ENCODE data around the gene TNS3.

Gene TNS3

GRCh38 chr7:47601881-47602249 is 20.0 kb upstream of the TNS3 start:
- Histone ChIP-seq H3K4me3 (IDR thresholded peaks at IDR 0.05; ENCODE audit: insufficient read depth, low read depth, low read length) (no peak overlapping the region), H3K36me3 (ENCODE audit: insufficient read depth) (no peaks in the 10 kb centered on the region), H4K20me1 (ENCODE audit: insufficient read depth) (no peaks in the 10 kb centered on the region), H3K4me1 (ENCODE audit: low read depth, poor library complexity, severe bottlenecking) (no peaks in the 10 kb centered on the region), H3K27ac (no peak overlapping the region), H3K27me3 (ENCODE audit: insufficient read depth, low read depth) (no peaks in the 10 kb centered on the region), H3K4me2 (no peak overlapping the region), H3K9ac (no peak overlapping the region), H3K79me2 (ENCODE audit: insufficient read depth, low read depth) (no peaks in the 10 kb centered on the region), H2AFZ (ENCODE audit: low read depth) (no peak overlapping the region)
- TF ChIP-seq CTCF (conservative IDR thresholded peaks at IDR 0.05; ENCODE audit: low read depth, low read length): no peak

DNA sequence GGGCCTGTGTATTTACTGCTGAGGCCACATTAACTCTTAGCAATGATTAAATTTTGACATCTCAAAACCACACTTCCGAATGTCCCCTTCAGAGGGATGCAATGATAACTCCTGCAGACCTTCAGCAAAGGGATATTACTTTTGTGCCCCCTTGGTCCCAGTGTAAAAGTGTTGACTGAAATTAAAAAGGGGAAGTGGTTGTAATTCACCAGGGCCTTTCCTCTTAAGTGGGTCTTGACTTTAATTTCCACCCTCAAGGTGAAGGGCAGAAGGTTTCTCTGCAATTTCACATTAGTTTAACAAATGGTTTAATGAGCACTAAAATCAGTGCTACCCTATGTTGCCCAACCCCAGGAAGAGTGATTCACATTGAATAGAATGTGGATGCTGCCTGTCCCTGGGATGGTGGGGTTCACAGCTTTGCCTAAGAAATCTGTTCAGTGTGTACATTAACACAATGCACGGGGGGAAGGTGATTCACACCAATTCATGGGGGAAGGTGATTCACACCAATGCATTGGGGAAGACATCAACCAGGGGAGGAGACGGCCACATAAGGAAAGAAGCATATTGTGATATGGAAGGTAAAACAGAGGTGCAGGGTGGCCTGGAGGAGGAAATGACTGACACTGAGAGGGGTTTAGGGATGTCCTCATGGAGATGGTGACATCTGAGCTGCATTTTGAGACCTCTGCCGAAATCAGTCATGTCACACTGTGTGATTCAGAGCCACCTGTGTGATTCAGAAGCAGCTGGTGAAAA is 19.4 kb upstream of the TNS3 start:
- Histone ChIP-seq H4K20me1 (ENCODE audit: insufficient read depth) (no peaks in the 10 kb centered on the region), H2AFZ (ENCODE audit: low read depth) (no peak overlapping the region), H3K4me1 (ENCODE audit: low read depth, poor library complexity, severe bottlenecking) (no peaks in the 10 kb centered on the region), H3K27me3 (ENCODE audit: insufficient read depth, low read depth) (no peaks in the 10 kb centered on the region), H3K79me2 (ENCODE audit: insufficient read depth, low read depth) (no peaks in the 10 kb centered on the region), H3K27ac (no peak overlapping the region), H3K4me2 (no peak overlapping the region), H3K9ac (no peak overlapping the region), H3K4me3 (IDR thresholded peaks at IDR 0.05; ENCODE audit: insufficient read depth, low read depth, low read length) (no peak overlapping the region), H3K36me3 (ENCODE audit: insufficient read depth) (no peaks in the 10 kb centered on the region)
- no peak for TF ChIP-seq CTCF (conservative IDR thresholded peaks at IDR 0.05; ENCODE audit: low read depth, low read length)

- no peak for TF ChIP-seq CTCF (conservative IDR thresholded peaks at IDR 0.05; ENCODE audit: low read depth, low read length)
- H2AFZ ChIP-seq (ENCODE audit: low read depth): no peak overlapping the region
- no peak overlapping the region for H3K9ac ChIP-seq
- no peaks in the 10 kb centered on the region for H3K4me1 ChIP-seq (ENCODE audit: low read depth, poor library complexity, severe bottlenecking)
- no peak overlapping the region for H3K4me2 ChIP-seq
- H3K27ac ChIP-seq: no peak overlapping the region
- H3K4me3 ChIP-seq (IDR thresholded peaks at IDR 0.05; ENCODE audit: insufficient read depth, low read depth, low read length): no peak overlapping the region
- H4K20me1 ChIP-seq (ENCODE audit: insufficient read depth): no peaks in the 10 kb centered on the region
- no peaks in the 10 kb centered on the region for H3K27me3 ChIP-seq (ENCODE audit: insufficient read depth, low read depth)
- no peaks in the 10 kb centered on the region for H3K79me2 ChIP-seq (ENCODE audit: insufficient read depth, low read depth)
- no peaks in the 10 kb centered on the region for H3K36me3 ChIP-seq (ENCODE audit: insufficient read depth)
Measured at GRCh38 chr7:47600199-47601118, 18.5 kb upstream of the TNS3 start.

DNA sequence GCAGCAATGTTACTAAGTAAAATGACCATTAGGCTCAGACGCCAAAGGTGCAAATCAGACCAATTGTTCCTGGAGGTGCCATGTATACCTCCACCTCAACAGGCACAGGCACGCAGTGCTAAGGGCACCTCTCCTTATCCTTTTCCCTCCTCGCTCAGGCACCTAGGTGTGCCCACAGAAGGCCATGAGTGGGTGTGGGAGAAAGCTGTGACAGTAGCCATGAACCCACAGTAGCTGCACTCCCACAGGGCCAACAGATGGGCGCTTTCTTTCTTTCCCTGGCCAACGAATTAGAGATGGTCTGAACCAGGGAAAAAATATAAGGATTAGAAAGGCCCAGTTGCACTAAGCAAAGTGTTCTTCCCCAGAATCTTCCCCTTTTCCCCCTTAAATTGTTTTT is 15.5 kb upstream of the TNS3 start:
- no peak overlapping the region for H3K27ac ChIP-seq
- H3K4me2 ChIP-seq: no peak overlapping the region
- no peak for TF ChIP-seq CTCF (conservative IDR thresholded peaks at IDR 0.05; ENCODE audit: low read depth, low read length)

More for the DNA sequence above, 15.5 kb upstream of the TNS3 start:
- H3K4me3 ChIP-seq (IDR thresholded peaks at IDR 0.05; ENCODE audit: insufficient read depth, low read depth, low read length): no peak overlapping the region
- H3K36me3 ChIP-seq (ENCODE audit: insufficient read depth): no peaks in the 10 kb centered on the region
- no peak overlapping the region for H3K9ac ChIP-seq
- H3K4me1 ChIP-seq (ENCODE audit: low read depth, poor library complexity, severe bottlenecking): no peaks in the 10 kb centered on the region
- H3K79me2 ChIP-seq (ENCODE audit: insufficient read depth, low read depth): no peaks in the 10 kb centered on the region
- no peak overlapping the region for H2AFZ ChIP-seq (ENCODE audit: low read depth)
- H4K20me1 ChIP-seq (ENCODE audit: insufficient read depth): no peaks in the 10 kb centered on the region
- no peaks in the 10 kb centered on the region for H3K27me3 ChIP-seq (ENCODE audit: insufficient read depth, low read depth)

All from KMS-11 (cell line).